ENCODE data around the gene CHRM5. TPM values are rescaled to one million over a fixed set of nuclear protein-coding genes. Genes with fewer than 3 reads are reported as not detected.
A peak's percentile ranks its signal among the peaks of the same experiment; 100 is the strongest.
"Not testable (repeated sequence)": the region's sequence is repeated elsewhere in the genome, so short reads cannot be mapped to it uniquely, and the experiment has no call there.

The CHRM5 gene
- total RNA-seq, 1 donor from 2014 or later = not detected

DNA sequence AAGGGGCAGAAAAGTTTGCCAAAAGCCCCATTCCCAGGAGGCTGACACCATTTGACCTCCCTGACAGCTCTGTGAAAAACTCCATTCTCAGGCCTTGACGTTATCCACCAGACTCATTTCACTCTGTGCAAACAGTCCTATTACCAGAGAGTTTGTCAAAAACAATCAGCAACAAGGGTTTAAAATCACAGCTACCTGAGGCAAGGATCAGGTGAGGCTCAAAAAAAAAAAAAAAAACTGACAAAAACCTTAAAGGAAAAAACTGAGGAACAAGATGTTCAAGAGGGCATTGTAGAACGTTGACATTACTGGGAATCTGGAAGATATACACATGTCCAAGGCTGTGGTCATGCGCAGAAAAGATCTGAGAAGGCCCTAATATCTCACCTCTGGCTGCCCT is 59.3 kb downstream of the CHRM5 start:
- no peak overlapping the region for H3K4me3 Mint-ChIP-seq (ENCODE audit: low read depth)
- no peak for DNase-seq (ENCODE audit: low spot score)
- intact Hi-C loops (cut with micrococcal nuclease) = no loop called here
- H3K36me3 Mint-ChIP-seq (ENCODE audit: low read depth) = peaks cover 5% of the 10 kb centered on the region
- no peaks in the 10 kb centered on the region for H3K27me3 Mint-ChIP-seq (ENCODE audit: low read depth)
- H3K4me1 Mint-ChIP-seq (ENCODE audit: low read depth) = peaks cover 7% of the 10 kb centered on the region
- H3K9me3 Mint-ChIP-seq = peaks cover 9% of the 10 kb centered on the region
- H3K27ac Mint-ChIP-seq = no peak overlapping the region

DNA sequence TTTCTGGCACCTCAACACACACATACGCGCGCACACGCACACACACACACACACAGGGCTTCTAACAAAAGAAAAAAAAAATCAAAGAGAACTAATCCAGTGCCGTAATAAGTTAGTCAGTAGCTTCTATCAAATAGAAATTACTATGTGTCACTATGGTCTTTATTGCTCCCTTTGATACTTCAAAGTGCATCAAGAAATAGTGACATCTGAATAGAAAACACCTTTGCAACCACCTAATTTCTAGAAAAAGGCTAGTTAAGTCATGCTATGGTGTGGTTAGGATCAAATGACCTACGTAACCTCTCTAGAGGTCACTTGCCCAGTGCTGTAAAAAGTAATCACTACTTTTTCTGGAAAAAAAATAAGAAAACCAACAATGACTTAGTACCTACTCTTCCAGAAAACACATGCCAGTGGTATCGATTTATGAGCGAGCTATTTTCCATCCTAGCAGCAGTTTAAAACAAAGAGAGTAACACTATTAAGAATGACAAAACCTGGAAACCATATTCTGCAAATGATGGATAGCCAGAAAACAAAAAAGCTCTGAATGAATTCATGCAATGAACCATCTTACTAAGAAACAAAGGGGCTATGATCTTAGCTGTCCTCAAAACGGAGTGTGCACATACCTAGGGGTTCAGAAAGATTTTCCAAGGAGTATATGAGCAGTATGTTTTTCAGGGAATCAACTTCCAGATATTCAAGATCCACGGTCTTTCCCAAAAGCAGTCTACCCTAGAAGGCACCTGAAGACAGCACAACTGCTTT is 63.9 kb downstream of the CHRM5 start:
- Mint-ChIP-seq H3K27ac (no peak overlapping the region), H3K9me3 (peaks cover 9% of the 10 kb centered on the region), H3K36me3 (ENCODE audit: low read depth) (peaks cover 5% of the 10 kb centered on the region), H3K27me3 (ENCODE audit: low read depth) (no peaks in the 10 kb centered on the region), H3K4me3 (ENCODE audit: low read depth) (no peak overlapping the region), H3K4me1 (ENCODE audit: low read depth) (peaks cover 5% of the 10 kb centered on the region)
- intact Hi-C loops (cut with micrococcal nuclease) = loop anchor here (10.0 kb wide), 2 partner anchors 553 to 963 kb away; partner anchors contain the start of gene GOLGA8B
- no peak for DNase-seq (ENCODE audit: low spot score)

DNA sequence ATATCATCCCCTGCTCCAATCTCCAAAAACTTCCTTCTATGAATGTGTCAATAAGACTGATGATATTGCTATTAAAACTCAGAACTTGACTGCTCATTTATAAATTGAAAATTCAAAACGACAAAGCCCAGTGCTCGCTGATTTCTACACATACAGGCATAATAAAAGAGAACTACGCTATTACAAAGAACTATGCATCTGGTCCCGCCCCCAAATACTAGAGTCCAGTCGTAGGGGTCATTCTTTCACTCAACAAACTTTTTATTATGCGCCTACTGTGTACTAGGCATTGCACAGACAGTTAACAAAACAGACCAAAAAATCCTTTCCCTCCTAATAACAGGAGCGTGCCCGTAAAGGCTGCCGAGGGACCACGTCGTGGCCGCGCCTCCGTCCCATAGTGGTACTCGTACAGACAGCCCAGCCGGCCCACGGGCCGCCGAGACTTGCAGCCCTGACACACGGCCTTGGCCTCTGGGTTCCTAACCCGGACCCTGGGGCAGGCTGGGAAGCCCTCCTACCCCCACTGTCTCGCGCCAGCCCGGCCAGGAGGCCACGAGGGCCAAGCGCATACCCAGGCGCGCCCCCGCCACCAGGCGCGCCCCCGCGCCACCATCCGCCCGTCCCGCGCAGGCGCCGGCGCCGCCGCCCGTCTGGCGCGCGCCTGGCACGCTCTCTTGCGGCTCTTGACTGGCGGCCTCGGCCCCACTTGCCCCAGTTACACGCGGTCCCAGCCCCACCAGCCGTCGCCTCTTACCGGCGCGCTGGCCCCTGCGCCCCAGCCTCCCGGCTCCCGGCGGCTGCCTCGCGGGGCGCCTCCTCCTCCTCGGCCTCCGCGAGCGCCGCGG is 70.0 kb downstream of the CHRM5 start:
- Mint-ChIP-seq H3K9me3 (no peaks in the 10 kb centered on the region), H3K4me1 (ENCODE audit: low read depth) (peaks cover 26% of the 10 kb centered on the region), H3K4me3 (ENCODE audit: low read depth) (peak overlapping the region; percentile 94), H3K36me3 (ENCODE audit: low read depth) (no peaks in the 10 kb centered on the region), H3K27me3 (ENCODE audit: low read depth) (no peaks in the 10 kb centered on the region), H3K27ac (peak overlapping the region; percentile 94)
- DNase-seq (ENCODE audit: low spot score) = peak; percentile 60
- intact Hi-C loops (cut with micrococcal nuclease) = loop anchor here (1.0 to 10.0 kb wide), 5 partner anchors 20 to 957 kb away; partner anchors contain the start of genes GOLGA8B and KATNBL1

DNA sequence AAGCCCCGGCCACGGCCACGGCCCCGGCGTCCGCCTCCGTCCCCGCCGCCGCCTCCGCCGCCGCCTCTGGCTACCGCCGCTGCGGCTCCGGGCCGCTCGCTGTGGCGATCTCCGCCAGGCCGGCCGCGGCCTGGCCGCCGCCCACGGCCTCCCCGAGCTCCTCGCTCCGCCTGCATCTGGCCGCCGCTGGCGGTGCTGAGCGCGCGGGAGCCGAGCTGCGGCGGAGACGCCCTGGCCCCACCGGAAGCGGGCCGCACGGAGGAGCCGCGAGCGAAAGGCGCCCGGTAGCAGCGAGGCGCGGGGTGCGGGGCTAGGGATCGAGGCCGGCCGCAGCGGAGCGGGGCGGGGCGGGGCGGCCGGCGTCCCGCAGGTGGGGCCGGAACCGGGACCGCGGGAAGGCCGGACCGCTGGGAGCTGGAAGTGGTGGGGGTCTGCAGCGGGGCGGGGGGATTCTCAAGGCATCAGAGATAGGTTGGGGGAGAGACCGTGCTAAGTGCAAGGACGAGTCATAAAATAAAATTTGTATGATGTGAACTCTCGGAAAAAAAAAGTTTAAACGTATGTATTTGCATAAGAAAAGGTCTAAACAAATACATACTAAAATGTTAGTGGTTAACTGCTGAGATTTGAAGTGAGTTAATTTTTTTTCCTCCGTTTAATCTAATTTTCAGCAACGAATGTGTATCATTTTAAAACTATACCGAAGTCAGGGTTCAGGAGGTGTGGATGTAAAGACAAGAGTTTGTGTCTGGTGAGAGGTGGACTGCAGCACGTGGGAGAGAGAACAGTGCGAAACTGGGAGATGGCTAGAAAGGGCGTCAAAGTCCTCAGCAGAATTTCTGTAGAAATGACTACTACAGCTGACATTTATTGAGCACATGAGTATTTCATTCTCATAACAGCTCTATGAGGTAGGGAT is 70.8 kb downstream of the CHRM5 start, which contains the start of gene AVEN:
AVEN (minus strand) TSS at position 334 of the 919 bp plus-strand sequence; CDS start at position 176, 158 bp downstream.
- H3K36me3 Mint-ChIP-seq (ENCODE audit: low read depth) = no peaks in the 10 kb centered on the region
- H3K4me1 Mint-ChIP-seq (ENCODE audit: low read depth) = peaks cover 35% of the 10 kb centered on the region
- DNase-seq (ENCODE audit: low spot score) = peak; percentile 64
- peak within 1 kb of the TSS; percentile 94 for H3K4me3 Mint-ChIP-seq (ENCODE audit: low read depth)
- intact Hi-C loops (cut with micrococcal nuclease) = loop anchor here (1.0 to 10.0 kb wide), 6 partner anchors 21 to 956 kb away; partner anchors contain the start of genes EMC7, GOLGA8B and KATNBL1
- H3K9me3 Mint-ChIP-seq = no peaks in the 10 kb centered on the region
- H3K27me3 Mint-ChIP-seq (ENCODE audit: low read depth) = no peaks in the 10 kb centered on the region
- peak within 1 kb of the TSS; percentile 94 for H3K27ac Mint-ChIP-seq

DNA sequence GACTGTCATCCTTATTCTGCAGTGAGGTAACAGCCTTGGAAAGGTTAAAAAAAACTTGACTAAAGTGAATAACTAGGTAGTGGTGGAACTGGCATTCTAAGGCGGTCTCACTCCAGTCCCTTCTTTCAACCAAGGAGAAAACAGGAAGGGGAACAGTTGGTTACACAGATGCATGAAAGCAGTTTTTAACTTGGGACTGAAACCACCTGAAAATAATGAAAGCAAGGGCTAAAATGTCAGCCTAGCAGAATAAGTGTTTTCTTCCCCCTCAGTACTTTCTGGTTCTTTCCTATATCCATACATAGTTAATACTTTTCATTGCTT is 71.5 kb downstream of the CHRM5 start:
- intact Hi-C loops (cut with micrococcal nuclease) = loop anchor here (1.0 to 10.0 kb wide), 4 partner anchors 62 to 955 kb away; partner anchors contain the start of genes EMC7 and GOLGA8B
- DNase-seq (ENCODE audit: low spot score) = no peak

DNA sequence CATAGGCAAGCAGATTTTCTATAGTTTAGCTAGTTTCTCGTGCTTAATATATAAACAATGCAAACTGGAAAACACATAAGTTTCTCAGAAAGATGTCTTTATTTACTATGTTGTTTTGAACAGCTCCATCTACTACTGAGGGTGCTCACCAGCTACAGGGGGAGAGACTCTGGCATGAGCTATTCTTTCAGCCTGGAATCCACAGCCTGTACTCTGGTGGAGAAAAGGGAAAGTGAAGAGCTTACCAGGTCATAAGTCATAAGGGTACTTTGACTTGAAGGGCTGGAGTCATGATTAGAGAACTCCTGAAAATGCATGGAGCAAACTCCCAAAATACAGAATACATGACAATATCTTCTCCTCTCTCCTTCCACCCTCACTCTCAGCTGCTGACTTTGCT is 75.1 kb downstream of the CHRM5 start:
- Mint-ChIP-seq H3K36me3 (ENCODE audit: low read depth) (no peaks in the 10 kb centered on the region), H3K4me3 (ENCODE audit: low read depth) (no peak overlapping the region), H3K27ac (no peak overlapping the region), H3K9me3 (no peaks in the 10 kb centered on the region), H3K4me1 (ENCODE audit: low read depth) (peaks cover 28% of the 10 kb centered on the region), H3K27me3 (ENCODE audit: low read depth) (no peaks in the 10 kb centered on the region)
- intact Hi-C loops (cut with micrococcal nuclease) = no loop called here
- no peak for DNase-seq (ENCODE audit: low spot score)

More for the DNA sequence above, 71.5 kb downstream of the CHRM5 start:
- Mint-ChIP-seq H3K4me1 (ENCODE audit: low read depth) (peaks cover 35% of the 10 kb centered on the region), H3K27ac (peak overlapping the region; percentile 88), H3K36me3 (ENCODE audit: low read depth) (no peaks in the 10 kb centered on the region), H3K9me3 (no peaks in the 10 kb centered on the region), H3K27me3 (ENCODE audit: low read depth) (no peaks in the 10 kb centered on the region), H3K4me3 (ENCODE audit: low read depth) (peak overlapping the region; percentile 79)

DNA sequence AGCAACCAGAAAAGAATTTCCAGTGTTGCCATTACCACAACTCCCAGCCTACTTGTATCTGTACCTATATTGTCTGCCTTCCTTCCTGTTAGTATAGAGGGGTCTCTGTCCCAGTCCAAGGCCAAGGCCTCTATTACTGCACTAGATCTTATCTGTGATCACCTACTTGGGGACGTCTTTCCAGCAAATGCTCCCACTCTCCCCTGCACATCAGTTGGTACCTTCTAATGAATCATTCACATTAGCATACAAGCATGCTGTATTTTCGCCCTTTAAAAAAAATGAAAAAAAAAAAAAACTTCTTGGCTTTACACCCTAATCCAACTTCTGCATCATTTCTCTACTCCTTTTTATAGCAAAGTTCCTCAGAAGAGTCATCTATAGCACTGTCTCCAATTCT is 75.5 kb downstream of the CHRM5 start:
- Mint-ChIP-seq H3K27me3 (ENCODE audit: low read depth) (no peaks in the 10 kb centered on the region), H3K36me3 (ENCODE audit: low read depth) (no peaks in the 10 kb centered on the region), H3K9me3 (peaks cover 2% of the 10 kb centered on the region), H3K27ac (no peak overlapping the region), H3K4me1 (ENCODE audit: low read depth) (peaks cover 28% of the 10 kb centered on the region), H3K4me3 (ENCODE audit: low read depth) (no peak overlapping the region)
- intact Hi-C loops (cut with micrococcal nuclease) = no loop called here
- DNase-seq (ENCODE audit: low spot score) = no peak

DNA sequence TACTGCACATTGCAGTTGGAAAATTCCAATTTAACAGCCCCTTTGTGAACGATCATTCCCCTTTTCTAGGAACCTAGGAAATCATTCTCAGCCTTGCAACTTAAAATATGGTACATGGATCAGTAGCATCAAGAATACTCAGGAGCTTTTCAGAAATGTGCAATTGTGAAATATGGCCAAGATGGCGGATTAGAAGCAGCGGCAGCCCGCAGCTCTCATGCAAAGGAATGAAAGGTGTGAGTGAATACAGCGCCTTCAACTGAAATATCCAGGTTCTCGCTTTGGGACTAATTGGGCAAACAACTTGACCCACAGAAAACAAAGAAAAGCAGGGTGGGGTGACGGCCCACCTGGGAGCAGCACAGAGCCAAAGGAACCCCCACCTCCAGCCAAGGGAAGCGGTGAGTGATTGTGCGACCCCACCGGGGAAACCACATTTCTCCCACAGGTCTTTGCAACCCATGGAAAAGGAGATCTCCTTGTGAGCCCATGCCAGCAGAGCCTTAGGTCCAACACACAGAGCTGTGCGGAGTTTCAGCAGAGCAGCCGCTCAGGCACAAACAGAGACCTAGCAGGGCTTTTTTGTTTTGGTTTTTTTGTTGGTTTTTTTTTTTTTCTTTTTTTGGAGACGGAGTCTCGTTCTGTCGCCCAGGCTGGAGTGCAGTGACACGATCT is 78.3 kb downstream of the CHRM5 start:
- H3K4me1 Mint-ChIP-seq (ENCODE audit: low read depth) = peaks cover 12% of the 10 kb centered on the region
- DNase-seq (ENCODE audit: low spot score) = no peak
- intact Hi-C loops (cut with micrococcal nuclease) = no loop called here
- H3K9me3 Mint-ChIP-seq = peaks cover 27% of the 10 kb centered on the region
- H3K4me3 Mint-ChIP-seq (ENCODE audit: low read depth) = no peak overlapping the region
- H3K36me3 Mint-ChIP-seq (ENCODE audit: low read depth) = peaks cover 15% of the 10 kb centered on the region
- H3K27ac Mint-ChIP-seq = no peak overlapping the region
- peaks cover 8% of the 10 kb centered on the region for H3K27me3 Mint-ChIP-seq (ENCODE audit: low read depth)

DNA sequence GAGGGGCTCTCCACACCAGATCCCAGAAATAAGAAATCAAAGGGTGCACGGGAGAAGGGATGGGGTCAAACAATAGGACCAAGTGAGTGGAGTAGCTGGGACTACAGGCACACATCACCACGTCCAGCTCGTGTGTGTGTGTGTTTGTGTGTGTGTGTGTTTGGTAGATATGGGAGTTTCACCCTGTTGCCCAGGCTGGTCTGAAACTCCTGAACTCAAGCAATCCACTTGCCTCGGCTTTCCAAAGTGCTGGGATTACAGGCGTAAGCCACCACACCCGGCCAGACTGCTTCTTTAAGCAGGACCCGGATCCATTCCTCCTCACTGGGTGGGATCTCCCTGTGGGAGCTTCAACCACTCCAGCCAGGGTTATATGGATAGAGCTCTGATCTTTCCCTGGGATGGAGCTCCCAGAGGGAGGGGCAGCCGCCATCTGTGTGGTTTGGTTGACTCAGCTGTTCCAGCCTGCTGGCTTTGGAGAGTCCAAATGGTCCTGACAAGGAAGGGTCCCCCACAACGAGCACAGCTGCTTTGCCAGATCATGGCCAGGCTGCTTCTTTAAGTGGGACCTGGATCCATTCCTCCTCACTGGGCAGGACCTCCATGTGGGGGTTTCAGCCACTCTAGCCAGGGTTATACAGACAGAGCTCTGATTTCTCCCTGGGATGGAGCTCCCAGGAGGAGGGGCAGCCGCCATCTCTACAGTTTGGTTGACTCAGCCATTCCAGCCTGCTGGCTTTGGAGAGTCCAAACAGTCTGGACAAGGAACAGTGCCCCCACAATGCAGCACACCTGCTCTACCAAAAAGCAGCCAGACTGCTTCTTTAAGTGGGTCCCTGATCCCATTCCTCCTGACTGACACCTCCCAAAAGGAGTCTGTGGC is 79.8 kb downstream of the CHRM5 start:
- DNase-seq (ENCODE audit: low spot score) = no peak
- Mint-ChIP-seq H3K36me3 (ENCODE audit: low read depth) (peaks cover 17% of the 10 kb centered on the region), H3K4me1 (ENCODE audit: low read depth) (peaks cover 12% of the 10 kb centered on the region), H3K27me3 (ENCODE audit: low read depth) (peaks cover 9% of the 10 kb centered on the region), H3K9me3 (peaks cover 37% of the 10 kb centered on the region), H3K4me3 (ENCODE audit: low read depth) (no peak overlapping the region), H3K27ac (no peak overlapping the region)
- intact Hi-C loops (cut with micrococcal nuclease) = no loop called here

DNA sequence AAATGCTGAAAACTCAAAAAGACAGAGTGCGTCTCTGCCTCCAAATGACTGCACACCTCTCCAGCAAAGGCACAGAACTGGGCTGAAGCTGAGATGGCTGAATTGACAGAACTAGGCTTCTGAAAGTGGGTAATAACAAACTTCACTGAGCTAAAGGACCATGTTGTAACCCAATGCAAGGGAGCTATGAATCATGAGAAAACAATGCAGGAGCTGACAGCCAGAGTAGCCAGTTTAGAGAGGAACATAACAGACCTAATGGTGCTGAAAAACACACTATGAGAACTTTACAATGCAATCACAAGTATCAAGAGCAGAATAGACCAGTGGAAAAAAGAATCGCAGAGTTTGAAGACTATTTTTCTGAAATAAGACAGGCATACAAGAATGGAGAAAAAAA is 80.8 kb downstream of the CHRM5 start:
- H3K36me3 Mint-ChIP-seq (ENCODE audit: low read depth) = peaks cover 17% of the 10 kb centered on the region

DNA sequence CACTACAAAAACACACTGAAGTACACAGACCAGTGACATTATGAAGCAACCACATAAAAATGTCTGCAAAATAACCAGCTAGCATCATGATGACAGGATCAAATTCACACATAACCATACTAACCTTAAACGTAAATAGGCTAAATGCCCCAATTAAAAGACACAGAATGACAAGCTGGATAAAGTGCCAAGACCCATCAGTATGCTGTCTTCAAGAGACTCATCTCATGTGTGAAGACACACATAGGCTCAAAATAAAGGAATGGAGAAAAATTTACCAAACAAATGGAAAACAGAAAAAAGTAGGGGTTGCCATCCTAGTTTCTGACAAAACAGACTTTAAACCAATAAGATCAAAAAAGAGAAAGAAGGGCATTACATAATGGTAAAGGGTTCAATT is 82.1 kb downstream of the CHRM5 start:
- H3K4me1 Mint-ChIP-seq (ENCODE audit: low read depth); intact Hi-C loops (cut with micrococcal nuclease); H3K4me3 Mint-ChIP-seq (ENCODE audit: low read depth); DNase-seq (ENCODE audit: low spot score); H3K27me3 Mint-ChIP-seq (ENCODE audit: low read depth); H3K27ac Mint-ChIP-seq: not testable (repeated sequence)
- Mint-ChIP-seq H3K9me3 (peaks cover 37% of the 10 kb centered on the region), H3K36me3 (ENCODE audit: low read depth) (peaks cover 17% of the 10 kb centered on the region)

More for the DNA sequence above, 80.8 kb downstream of the CHRM5 start:
- DNase-seq (ENCODE audit: low spot score) = no peak
- Mint-ChIP-seq H3K9me3 (peaks cover 37% of the 10 kb centered on the region), H3K4me3 (ENCODE audit: low read depth) (no peak overlapping the region), H3K27me3 (ENCODE audit: low read depth) (peaks cover 9% of the 10 kb centered on the region), H3K27ac (no peak overlapping the region), H3K4me1 (ENCODE audit: low read depth) (peaks cover 2% of the 10 kb centered on the region)
- intact Hi-C loops (cut with micrococcal nuclease) = no loop called here
